IPS-NIHi11 (cell line): ENCODE measurements around the gene KRTAP12-3.
"Not testable (repeated sequence)": the region's sequence is repeated elsewhere in the genome, so short reads cannot be mapped to it uniquely, and the experiment has no call there.

ENCODE experiments used
- DNase-seq: peaks from one replicate; pipeline ENCODE4 v3.0.0; 2012; ENCODE audit warnings: mixed read lengths, low spot score

KRTAP12-3 gene

GRCh38 chr21:44627181-44627822 is 30.4 kb upstream of the KRTAP12-3 start:
- DNase-seq, result not testable (repeated sequence)

- not testable (repeated sequence) for DNase-seq
Measured at GRCh38 chr21:44627831-44628233, 29.9 kb upstream of the KRTAP12-3 start.

- DNase-seq, result no peak
Measured at GRCh38 chr21:44628707-44629391, 28.9 kb upstream of the KRTAP12-3 start.

GRCh38 chr21:44630440-44630839 is 27.3 kb upstream of the KRTAP12-3 start:
- DNase-seq, result no peak

- no peak for DNase-seq
Measured at GRCh38 chr21:44632067-44632466, 25.7 kb upstream of the KRTAP12-3 start.

GRCh38 chr21:44636209-44637017 is 21.3 kb upstream of the KRTAP12-3 start:
- DNase-seq, result no peak

- no peak for DNase-seq
Measured at GRCh38 chr21:44637018-44637850, 20.5 kb upstream of the KRTAP12-3 start, which contains the start of gene KRTAP10-10. Gene KRTAP10-10, plus strand, starts transcription at chr21:44637356. Its CDS starts 62 bp downstream, at chr21:44637418.

- DNase-seq, result not testable (repeated sequence)
Measured at GRCh38 chr21:44637851-44638348, 19.8 kb upstream of the KRTAP12-3 start.

GRCh38 chr21:44638506-44639330 is 19.0 kb upstream of the KRTAP12-3 start:
- DNase-seq, result not testable (repeated sequence)

- no peak for DNase-seq
Measured at GRCh38 chr21:44639331-44639655, 18.4 kb upstream of the KRTAP12-3 start.

- no peak for DNase-seq
Measured at GRCh38 chr21:44640761-44641160, 17.0 kb upstream of the KRTAP12-3 start.

- DNase-seq, result no peak
Measured at GRCh38 chr21:44643741-44644310, 13.9 kb upstream of the KRTAP12-3 start.

- DNase-seq, result no peak
Measured at GRCh38 chr21:44644878-44645277, 12.9 kb upstream of the KRTAP12-3 start.

- not testable (repeated sequence) for DNase-seq
Measured at GRCh38 chr21:44646366-44647221, 11.1 kb upstream of the KRTAP12-3 start, which contains the start of gene KRTAP10-11. Gene KRTAP10-11, plus strand, starts transcription at chr21:44646414. Its CDS starts 45 bp downstream, at chr21:44646459.

GRCh38 chr21:44647222-44647552 is 10.5 kb upstream of the KRTAP12-3 start:
- no peak for DNase-seq

- no peak for DNase-seq
Measured at GRCh38 chr21:44648557-44649311, 9.0 kb upstream of the KRTAP12-3 start.

GRCh38 chr21:44649521-44650100 is 8.1 kb upstream of the KRTAP12-3 start:
- no peak for DNase-seq

GRCh38 chr21:44650265-44650972 is 7.3 kb upstream of the KRTAP12-3 start:
- DNase-seq, result no peak
